Osteoblast (primary cell): Measurements from ENCODE around the gene RRN3. TPM values are rescaled to one million over a fixed set of nuclear protein-coding genes. Genes with fewer than 3 reads are reported as not detected.
"Not testable (repeated sequence)": the region's sequence is repeated elsewhere in the genome, so short reads cannot be mapped to it uniquely, and the experiment has no call there.

ENCODE experiments used
- DNase-seq: peaks from one replicate; pipeline ENCODE4 v3.0.0; 2011; ENCODE audit warnings: low spot score, mixed read lengths; ENCODE audit not compliant: insufficient read length; ENCODE audit errors: missing footprints
- H2AFZ ChIP-seq: 2 replicates; pipeline ENCODE4 v1.6.0; 2011; ENCODE audit warnings: mild to moderate bottlenecking, low read length
- H3K27ac ChIP-seq: 2 replicates; pipeline ENCODE4 v1.5.1; 2011; ENCODE audit warnings: mild to moderate bottlenecking, low read depth, low read length, moderate library complexity
- H3K27me3 ChIP-seq: 2 replicates; pipeline ENCODE4 v1.6.0; 2012; ENCODE audit warnings: mild to moderate bottlenecking, control low read depth, inconsistent platforms, low read length, moderate library complexity; ENCODE audit not compliant: insufficient read depth
- H3K36me3 ChIP-seq: 2 replicates; pipeline ENCODE4 v1.5.1; 2011; ENCODE audit warnings: mild to moderate bottlenecking, low read length, control low read depth, moderate library complexity; ENCODE audit not compliant: insufficient read depth
- H3K4me1 ChIP-seq: 2 replicates; pipeline ENCODE4 v1.5.1; 2011; ENCODE audit warnings: mild to moderate bottlenecking, low read length, control low read depth, moderate library complexity; ENCODE audit not compliant: insufficient read depth
- H3K4me2 ChIP-seq: 2 replicates; pipeline ENCODE4 v1.6.0; 2011; ENCODE audit warnings: mild to moderate bottlenecking, low read length; ENCODE audit not compliant: insufficient read depth
- H3K4me3 ChIP-seq: fragments of 200-600 bp; sonication (generic); 3 replicates; pipeline ENCODE4 v1.5.1; 2012; ENCODE audit warnings: mild to moderate bottlenecking, low read length, inconsistent platforms; ENCODE audit not compliant: insufficient read depth
- H3K79me2 ChIP-seq: 2 replicates; pipeline ENCODE4 v1.6.0; 2012; ENCODE audit warnings: mild to moderate bottlenecking, low read length, control low read depth, inconsistent platforms; ENCODE audit not compliant: insufficient read depth
- H3K9me3 ChIP-seq: 2 replicates; pipeline ENCODE4 v1.5.1; 2011; ENCODE audit warnings: low read depth, low read length, control low read depth
- H4K20me1 ChIP-seq: 2 replicates; pipeline ENCODE4 v1.6.0; 2012; ENCODE audit warnings: mild to moderate bottlenecking, low read length, control low read depth; ENCODE audit not compliant: insufficient read depth
- CTCF ChIP-seq: IDR thresholded peaks from 2 replicates; pipeline ENCODE4 v1.5.1; 2011; ENCODE audit warnings: mild to moderate bottlenecking, low read depth, low read length, moderate library complexity; ENCODE audit errors: extremely low read depth
- total RNA-seq: library from RNA; depleted of rRNA; stranded (reverse); fragments of >200 nt; gene quantifications from 2 replicates; pipeline ENCODE4 v1.2.3, GENCODE V29; 2012

RRN3 gene, protein sequence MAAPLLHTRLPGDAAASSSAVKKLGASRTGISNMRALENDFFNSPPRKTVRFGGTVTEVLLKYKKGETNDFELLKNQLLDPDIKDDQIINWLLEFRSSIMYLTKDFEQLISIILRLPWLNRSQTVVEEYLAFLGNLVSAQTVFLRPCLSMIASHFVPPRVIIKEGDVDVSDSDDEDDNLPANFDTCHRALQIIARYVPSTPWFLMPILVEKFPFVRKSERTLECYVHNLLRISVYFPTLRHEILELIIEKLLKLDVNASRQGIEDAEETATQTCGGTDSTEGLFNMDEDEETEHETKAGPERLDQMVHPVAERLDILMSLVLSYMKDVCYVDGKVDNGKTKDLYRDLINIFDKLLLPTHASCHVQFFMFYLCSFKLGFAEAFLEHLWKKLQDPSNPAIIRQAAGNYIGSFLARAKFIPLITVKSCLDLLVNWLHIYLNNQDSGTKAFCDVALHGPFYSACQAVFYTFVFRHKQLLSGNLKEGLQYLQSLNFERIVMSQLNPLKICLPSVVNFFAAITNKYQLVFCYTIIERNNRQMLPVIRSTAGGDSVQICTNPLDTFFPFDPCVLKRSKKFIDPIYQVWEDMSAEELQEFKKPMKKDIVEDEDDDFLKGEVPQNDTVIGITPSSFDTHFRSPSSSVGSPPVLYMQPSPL
- total RNA-seq: 23.0 and 29.3 TPM in 2 replicates

DNA sequence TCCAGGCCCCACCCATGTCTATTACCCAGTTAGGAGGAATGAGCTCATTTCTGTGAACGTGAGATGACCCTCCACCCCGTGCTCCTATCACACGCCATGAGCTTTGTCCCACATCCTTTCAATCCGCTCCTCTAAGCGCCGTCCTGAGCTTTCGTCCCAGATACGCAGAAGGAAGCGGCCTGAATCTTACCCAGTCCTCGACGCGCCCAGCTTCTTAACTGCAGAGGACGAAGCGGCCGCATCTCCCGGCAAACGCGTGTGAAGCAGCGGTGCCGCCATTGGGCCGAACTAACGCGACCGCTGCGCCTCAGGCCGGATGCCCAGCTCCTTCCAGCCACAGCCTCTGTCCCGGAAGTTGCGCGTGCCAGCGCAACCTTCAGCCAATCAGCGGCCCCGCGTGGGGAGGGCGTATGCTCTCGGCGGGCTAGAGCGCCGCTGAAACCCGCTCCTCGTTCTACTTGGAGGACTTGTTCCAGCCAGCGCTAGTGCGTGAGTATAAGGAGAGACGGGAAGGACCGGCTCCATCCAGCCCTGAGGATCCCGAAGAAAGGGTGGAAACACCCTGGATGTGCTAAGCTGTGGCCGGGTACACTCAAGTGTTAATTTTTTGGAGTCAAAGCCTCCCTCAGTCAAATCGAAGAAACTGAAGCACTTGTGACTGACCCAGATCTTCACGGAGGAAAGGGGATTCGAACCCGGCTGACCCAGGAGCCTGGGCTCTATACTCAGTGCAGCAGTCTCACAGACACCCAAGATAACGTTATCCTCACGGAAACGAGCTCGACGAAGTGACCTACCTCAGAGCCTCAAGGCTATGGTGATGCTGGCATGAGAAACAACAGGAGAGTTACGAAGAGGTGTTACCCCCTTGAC lies at the start of gene RRN3:
Gene RRN3 (minus strand): TSS at position 318 of the 873 bp plus-strand sequence. CDS start 39 bp downstream, at position 279.
- not testable (repeated sequence) for H3K36me3 ChIP-seq, H3K27me3 ChIP-seq, H3K9me3 ChIP-seq, H4K20me1 ChIP-seq, H3K4me1 ChIP-seq
- H3K4me3 ChIP-seq: peak within 1 kb of the TSS; percentile 80
- peak within 1 kb of the TSS; percentile 93 for H3K27ac ChIP-seq
- H3K4me2 ChIP-seq: peak within 1 kb of the TSS; percentile 95
- H2AFZ ChIP-seq: peak within 1 kb of the TSS; percentile 95
- peak; percentile 94 for DNase-seq
- H3K79me2 ChIP-seq: peaks cover 14% of the 10 kb centered on the region

- not testable (repeated sequence) for H3K27me3 ChIP-seq, H3K9me3 ChIP-seq, H3K36me3 ChIP-seq, H2AFZ ChIP-seq, H3K4me3 ChIP-seq, H3K4me2 ChIP-seq
- Histone ChIP-seq H4K20me1 (peaks cover 13% of the 10 kb centered on the region), H3K4me1 (peaks cover 30% of the 10 kb centered on the region), H3K79me2 (peaks cover 74% of the 10 kb centered on the region), H3K27ac (peak overlapping the region; percentile 56)
- DNase-seq: peak; percentile 42
Measured at GRCh38 chr16:15143601-15144091, 49.6 kb upstream of the RRN3 start.

GRCh38 chr16:15142891-15143600 lies 49.0 kb upstream of the RRN3 start:
- H2AFZ ChIP-seq, H3K9me3 ChIP-seq, H3K4me3 ChIP-seq, H3K36me3 ChIP-seq, H3K27ac ChIP-seq, H3K27me3 ChIP-seq, H3K4me2 ChIP-seq, DNase-seq: not testable (repeated sequence)
- Histone ChIP-seq H3K4me1 (peaks cover 30% of the 10 kb centered on the region), H3K79me2 (peaks cover 73% of the 10 kb centered on the region), H4K20me1 (peaks cover 13% of the 10 kb centered on the region)

GRCh38 chr16:15142107-15142890 lies 48.2 kb upstream of the RRN3 start:
- not testable (repeated sequence) for H3K9me3 ChIP-seq, DNase-seq, H3K36me3 ChIP-seq, H2AFZ ChIP-seq, H3K4me3 ChIP-seq, H3K4me2 ChIP-seq, H3K27ac ChIP-seq, H3K27me3 ChIP-seq
- Histone ChIP-seq H3K4me1 (peaks cover 27% of the 10 kb centered on the region), H4K20me1 (peaks cover 11% of the 10 kb centered on the region), H3K79me2 (peaks cover 67% of the 10 kb centered on the region)

GRCh38 chr16:15141586-15141985 lies 47.5 kb upstream of the RRN3 start:
- no peak overlapping the region for H3K4me3 ChIP-seq
- H3K4me2 ChIP-seq: no peak overlapping the region
- peak; percentile 6 for DNase-seq
- peaks cover 27% of the 10 kb centered on the region for H3K4me1 ChIP-seq
- H4K20me1 ChIP-seq: peaks cover 11% of the 10 kb centered on the region
- H2AFZ ChIP-seq: no peak overlapping the region
- peaks cover 62% of the 10 kb centered on the region for H3K79me2 ChIP-seq
- no peak overlapping the region for H3K27ac ChIP-seq
- no peaks in the 10 kb centered on the region for H3K9me3 ChIP-seq
- TF ChIP-seq CTCF: no peak
- no peaks in the 10 kb centered on the region for H3K36me3 ChIP-seq
- H3K27me3 ChIP-seq: no peaks in the 10 kb centered on the region

- not testable (repeated sequence) for H3K27me3 ChIP-seq, H2AFZ ChIP-seq, H3K9me3 ChIP-seq, H4K20me1 ChIP-seq, H3K36me3 ChIP-seq, H3K4me3 ChIP-seq, H3K27ac ChIP-seq, H3K4me2 ChIP-seq
- H3K79me2 ChIP-seq: peaks cover 53% of the 10 kb centered on the region
- peaks cover 20% of the 10 kb centered on the region for H3K4me1 ChIP-seq
- peak; percentile 59 for DNase-seq
Measured at GRCh38 chr16:15140444-15141365, 46.6 kb upstream of the RRN3 start.
